Measurements from ENCODE around the gene HSD17B2. TPM values are rescaled to one million over a fixed set of nuclear protein-coding genes. Genes with fewer than 3 reads are reported as not detected.

Gene HSD17B2
- polyA plus RNA-seq, 3 donors: not detected

DNA sequence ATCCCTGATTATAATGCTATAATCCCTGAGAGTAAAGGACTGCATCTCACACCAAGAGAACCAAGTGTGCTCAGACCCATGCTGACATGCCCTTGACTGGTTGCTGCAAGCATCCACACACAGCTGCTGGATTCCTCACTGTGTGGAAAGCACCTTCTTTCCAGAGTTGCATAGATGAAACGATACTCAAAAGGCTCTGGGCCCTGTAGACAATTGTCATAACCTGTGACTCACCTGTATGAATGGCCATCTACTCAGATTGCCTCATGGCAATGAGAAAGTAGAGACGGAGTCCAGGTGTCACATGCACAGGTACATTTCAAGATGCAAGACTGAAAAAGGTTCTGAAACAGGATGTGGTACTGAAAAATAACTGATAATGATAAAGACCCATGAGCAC lies 76.9 kb downstream of the HSD17B2 start:
- H3K36me3 ChIP-seq (replicated peaks in 1 of 2; ENCODE audit: control insufficient read depth in 1 of 2, insufficient read depth in 2 of 2, low read length in 2 of 2): no peaks in the 10 kb centered on the region
- H3K27ac ChIP-seq (ENCODE audit: low read depth in 1 of 2, low read length in 2 of 2): no peak overlapping the region
- no peaks in the 10 kb centered on the region for H3K9me3 ChIP-seq (replicated peaks in 1 of 2; ENCODE audit: control insufficient read depth in 1 of 2, insufficient read depth in 1 of 2, low read length in 2 of 2)
- H4K20me1 ChIP-seq (ENCODE audit: insufficient read depth, low read length): no peaks in the 10 kb centered on the region
- Mint-ChIP-seq H3K36me3 (no peaks in the 10 kb centered on the region), H3K27ac (peak overlapping the region in 1 of 7 donors; percentile 64), H3K4me3 (no peak overlapping the region), H3K27me3 (ENCODE audit: low read depth in 3 of 3) (peaks cover 0 to 8% (median 2%) of the 10 kb centered on the region in 3 donors), H3K9me3 (peaks cover 0 to 3% (median 2%) of the 10 kb centered on the region in 7 donors), H3K4me1 (no peaks in the 10 kb centered on the region)
- intact Hi-C loops (cut with micrococcal nuclease): no loop called here
- no peaks in the 10 kb centered on the region for H3K27me3 ChIP-seq (ENCODE audit: control insufficient read depth in 2 of 2, insufficient read depth in 2 of 2, low read length in 2 of 2)
- no peak overlapping the region for H3K4me3 ChIP-seq (replicated peaks in 1 of 3; ENCODE audit: low read depth in 2 of 3, low read length in 3 of 3)
- no peak overlapping the region for H2AFZ ChIP-seq (ENCODE audit: insufficient read depth, low read depth, low read length, poor library complexity, severe bottlenecking)
- no peak overlapping the region for H3K4me2 ChIP-seq (replicated peaks; ENCODE audit: extremely low read depth, low read length, poor library complexity, severe bottlenecking)
- DNase-seq: peak in 1 of 3 donors; percentile 29
- 90% methylated on average over 1 of the region's 2 CpGs for WGBS (ENCODE audit: insufficient coverage)
- no peaks in the 10 kb centered on the region for H3K79me2 ChIP-seq (ENCODE audit: insufficient read depth, low read length)
- no peaks in the 10 kb centered on the region for H3K4me1 ChIP-seq (ENCODE audit: control insufficient read depth in 1 of 2, insufficient read depth in 2 of 2, low read length in 2 of 2)
- TF ChIP-seq, protein P1, sequence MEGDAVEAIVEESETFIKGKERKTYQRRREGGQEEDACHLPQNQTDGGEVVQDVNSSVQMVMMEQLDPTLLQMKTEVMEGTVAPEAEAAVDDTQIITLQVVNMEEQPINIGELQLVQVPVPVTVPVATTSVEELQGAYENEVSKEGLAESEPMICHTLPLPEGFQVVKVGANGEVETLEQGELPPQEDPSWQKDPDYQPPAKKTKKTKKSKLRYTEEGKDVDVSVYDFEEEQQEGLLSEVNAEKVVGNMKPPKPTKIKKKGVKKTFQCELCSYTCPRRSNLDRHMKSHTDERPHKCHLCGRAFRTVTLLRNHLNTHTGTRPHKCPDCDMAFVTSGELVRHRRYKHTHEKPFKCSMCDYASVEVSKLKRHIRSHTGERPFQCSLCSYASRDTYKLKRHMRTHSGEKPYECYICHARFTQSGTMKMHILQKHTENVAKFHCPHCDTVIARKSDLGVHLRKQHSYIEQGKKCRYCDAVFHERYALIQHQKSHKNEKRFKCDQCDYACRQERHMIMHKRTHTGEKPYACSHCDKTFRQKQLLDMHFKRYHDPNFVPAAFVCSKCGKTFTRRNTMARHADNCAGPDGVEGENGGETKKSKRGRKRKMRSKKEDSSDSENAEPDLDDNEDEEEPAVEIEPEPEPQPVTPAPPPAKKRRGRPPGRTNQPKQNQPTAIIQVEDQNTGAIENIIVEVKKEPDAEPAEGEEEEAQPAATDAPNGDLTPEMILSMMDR (IDR thresholded peaks at IDR 0.05): no peak
- no peak overlapping the region for H3K9ac ChIP-seq (ENCODE audit: insufficient read depth, low read length, poor library complexity, severe bottlenecking)

DNA sequence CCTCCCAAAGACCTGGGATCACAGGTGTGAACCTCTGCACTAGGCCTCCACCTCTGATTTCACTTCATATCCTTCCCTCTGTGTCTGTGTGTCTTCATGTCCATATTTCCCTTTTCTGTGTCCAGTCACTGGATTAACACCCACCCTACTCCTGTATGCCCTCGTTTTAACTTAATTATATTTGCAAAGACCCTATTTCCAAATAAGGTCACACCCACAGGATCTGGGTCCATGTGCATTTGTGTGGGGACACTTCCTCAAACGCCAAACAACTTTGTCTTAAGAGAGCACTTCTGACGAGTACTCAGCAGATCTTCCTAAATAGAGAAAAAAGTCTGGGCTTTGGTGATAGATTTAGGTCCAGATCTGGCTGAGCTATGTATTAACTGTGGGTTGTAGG lies 78.7 kb downstream of the HSD17B2 start:
- no peak overlapping the region for H3K4me3 ChIP-seq (replicated peaks in 1 of 3; ENCODE audit: low read depth in 2 of 3, low read length in 3 of 3)
- no peak overlapping the region for H2AFZ ChIP-seq (ENCODE audit: insufficient read depth, low read depth, low read length, poor library complexity, severe bottlenecking)
- peaks cover 0 to 5% (median 2%) of the 10 kb centered on the region in 3 donors for H3K27me3 Mint-ChIP-seq (ENCODE audit: low read depth in 3 of 3)
- no peaks in the 10 kb centered on the region for H3K4me1 ChIP-seq (ENCODE audit: control insufficient read depth in 1 of 2, insufficient read depth in 2 of 2, low read length in 2 of 2)
- H4K20me1 ChIP-seq (ENCODE audit: insufficient read depth, low read length): no peaks in the 10 kb centered on the region
- H3K9ac ChIP-seq (ENCODE audit: insufficient read depth, low read length, poor library complexity, severe bottlenecking): no peak overlapping the region
- H3K4me1 Mint-ChIP-seq: no peaks in the 10 kb centered on the region
- H3K27me3 ChIP-seq (ENCODE audit: control insufficient read depth in 2 of 2, insufficient read depth in 2 of 2, low read length in 2 of 2): no peaks in the 10 kb centered on the region
- no peak for DNase-seq
- no peaks in the 10 kb centered on the region for H3K79me2 ChIP-seq (ENCODE audit: insufficient read depth, low read length)
- no peaks in the 10 kb centered on the region for H3K36me3 ChIP-seq (replicated peaks in 1 of 2; ENCODE audit: control insufficient read depth in 1 of 2, insufficient read depth in 2 of 2, low read length in 2 of 2)
- peak overlapping the region in 1 of 7 donors; percentile 74 for H3K27ac Mint-ChIP-seq
- no peaks in the 10 kb centered on the region for H3K36me3 Mint-ChIP-seq
- intact Hi-C loops (cut with micrococcal nuclease): no loop called here
- no peak overlapping the region for H3K27ac ChIP-seq (ENCODE audit: low read depth in 1 of 2, low read length in 2 of 2)
- peaks cover 0 to 3% (median 2%) of the 10 kb centered on the region in 7 donors for H3K9me3 Mint-ChIP-seq
- TF ChIP-seq, protein P1 (IDR thresholded peaks at IDR 0.05): no peak
- no peak overlapping the region for H3K4me2 ChIP-seq (replicated peaks; ENCODE audit: extremely low read depth, low read length, poor library complexity, severe bottlenecking)
- no CpG with 5 or more reads among the region's 3 CpGs for WGBS (ENCODE audit: insufficient coverage)
- no peak overlapping the region for H3K4me3 Mint-ChIP-seq
- H3K9me3 ChIP-seq (replicated peaks in 1 of 2; ENCODE audit: control insufficient read depth in 1 of 2, insufficient read depth in 1 of 2, low read length in 2 of 2): no peaks in the 10 kb centered on the region
